A673 (cell line): ENCODE data around the gene ANXA11. TPM values are rescaled to one million over a fixed set of nuclear protein-coding genes. Genes with fewer than 3 reads are reported as not detected.

ENCODE experiments used
- BruUV-seq: library from RNA; stranded (reverse); fragments of 400-500 nt; replicated peaks from 2 replicates; lab custom pipeline; 2021; lab: Mats Ljungman, UMichigan
- CTCF ChIA-PET: fragments of 300-600 bp; sonication (Branson Sonifier 250); formaldehyde crosslinking; loops from one replicate; lab custom pipeline; 2022; ENCODE audit warnings: antibody characterized with exemption; lab: Charles Lee
- POLR2A ChIA-PET: fragments of 300-600 bp; sonication (Branson Sonifier 250); formaldehyde crosslinking; loops from one replicate; lab custom pipeline; 2022; ENCODE audit warnings: antibody characterized with exemption; ENCODE audit not compliant: low non-redundant PET; lab: Charles Lee
- DNase-seq: peaks from one replicate; pipeline ENCODE4 v3.0.0-alpha.2; 2015; ENCODE audit warnings: low spot score
- H3K27ac ChIP-seq: fragments of 200-600 bp; sonication (generic); 2 replicates; pipeline ENCODE4 v1.5.1; 2016; ENCODE audit warnings: mixed run types, low read depth, mild to moderate bottlenecking, mixed read lengths, antibody characterized with exemption, low read length; ENCODE audit not compliant: poor library complexity, severe bottlenecking
- H3K27me3 ChIP-seq: fragments of 200-600 bp; sonication (generic); replicated peaks from 2 replicates; pipeline ENCODE4 v1.6.1; 2017; ENCODE audit warnings: mixed run types, low read depth, mild to moderate bottlenecking, mixed read lengths, antibody characterized with exemption, low read length; ENCODE audit not compliant: insufficient read depth, poor library complexity
- H3K36me3 ChIP-seq: fragments of 200-600 bp; sonication (generic); 2 replicates; pipeline ENCODE4 v1.6.1; 2016; ENCODE audit warnings: mixed run types, mild to moderate bottlenecking, mixed read lengths, antibody characterized with exemption, low read length; ENCODE audit not compliant: insufficient read depth, poor library complexity, severe bottlenecking
- H3K4me1 ChIP-seq: fragments of 200-600 bp; sonication (generic); 2 replicates; pipeline ENCODE4 v1.6.1; 2017; ENCODE audit warnings: mixed run types, mild to moderate bottlenecking, mixed read lengths, antibody characterized with exemption, low read length; ENCODE audit not compliant: insufficient read depth, poor library complexity, severe bottlenecking
- H3K4me3 ChIP-seq: fragments of 200-600 bp; sonication (generic); 2 replicates; pipeline ENCODE4 v1.5.1; 2016; ENCODE audit warnings: low read depth, mixed run types, mild to moderate bottlenecking, mixed read lengths, low read length; ENCODE audit not compliant: poor library complexity, severe bottlenecking
- H3K9me3 ChIP-seq: fragments of 200-600 bp; sonication (generic); 2 replicates; pipeline ENCODE4 v1.6.1; 2016; ENCODE audit warnings: mixed run types, low read depth, mild to moderate bottlenecking, mixed read lengths, antibody characterized with exemption, low read length; ENCODE audit not compliant: poor library complexity, severe bottlenecking
- CTCF ChIP-seq: fragments of 300-800, 200-600 bp; sonication (generic); conservative IDR thresholded peaks from 2 replicates; pipeline ENCODE4 v1.5.1; 2017; ENCODE audit warnings: low read depth, mild to moderate bottlenecking, antibody characterized with exemption, low read length, moderate library complexity, mixed read lengths
- EZH2 ChIP-seq: fragments of 200-600 bp; sonication (generic); IDR thresholded peaks from 2 replicates; pipeline ENCODE4 v1.6.1; 2017; ENCODE audit warnings: borderline replicate concordance, low read depth, mild to moderate bottlenecking, mixed read lengths, antibody characterized with exemption, low read length; ENCODE audit not compliant: poor library complexity, severe bottlenecking
- intact Hi-C: fragments of 100-400 bp; cut with micrococcal nuclease; formaldehyde crosslinking; loops from one replicate; pipeline ENCODE4 v1.10.0; 2022; ENCODE audit not compliant: unreplicated experiment
- total RNA-seq: library from RNA; stranded (reverse); gene quantifications from 2 replicates; pipeline ENCODE4 v1.2.3, GENCODE V29; 2021

The ANXA11 gene
- total RNA-seq, 1 experiment from 2014 or later, result 119 TPM

GRCh38 chr10:80110986-80111385, 94.4 kb downstream of the ANXA11 start:
- DNase-seq, result no peak
- ChIA-PET CTCF (no interaction called here), POLR2A (no interaction called here)
- Histone ChIP-seq H3K4me3 (no peak overlapping the region), H3K27ac (no peak overlapping the region), H3K27me3 (no peaks in the 10 kb centered on the region), H3K9me3 (peaks cover 8% of the 10 kb centered on the region), H3K4me1 (no peaks in the 10 kb centered on the region), H3K36me3 (no peaks in the 10 kb centered on the region)
- intact Hi-C loops, result no loop called here
- no peak for TF ChIP-seq EZH2
- TF ChIP-seq CTCF, result no peak
- BruUV-seq, result no TSS peak

- ChIA-PET CTCF (no interaction called here), POLR2A (no interaction called here)
- no TSS peak for BruUV-seq
- H3K4me3 ChIP-seq, result no peak overlapping the region
- no peaks in the 10 kb centered on the region for H3K4me1 ChIP-seq
- no peak for DNase-seq
- intact Hi-C loops, result no loop called here
- TF ChIP-seq CTCF (no peak), EZH2 (no peak)
- H3K36me3 ChIP-seq, result no peaks in the 10 kb centered on the region
- H3K9me3 ChIP-seq, result peaks cover 8% of the 10 kb centered on the region
- H3K27me3 ChIP-seq, result no peaks in the 10 kb centered on the region
- H3K27ac ChIP-seq, result no peak overlapping the region
Observed at GRCh38 chr10:80108576-80109239, 96.6 kb downstream of the ANXA11 start.

GRCh38 chr10:80104066-80104926, 101.0 kb downstream of the ANXA11 start:
- no TSS peak for BruUV-seq
- ChIA-PET POLR2A (no interaction called here), CTCF (no interaction called here)
- H3K9me3 ChIP-seq, result peaks cover 8% of the 10 kb centered on the region
- DNase-seq, result no peak
- no peaks in the 10 kb centered on the region for H3K36me3 ChIP-seq
- intact Hi-C loops, result no loop called here
- H3K4me1 ChIP-seq, result no peaks in the 10 kb centered on the region
- H3K4me3 ChIP-seq, result no peak overlapping the region
- no peak overlapping the region for H3K27ac ChIP-seq
- TF ChIP-seq EZH2, result no peak
- TF ChIP-seq CTCF, result no peak
- no peaks in the 10 kb centered on the region for H3K27me3 ChIP-seq

Other genes starting within 250 kb of the ANXA11 start
- gene TMEM254, start 126.9 kb downstream of the ANXA11 start, total RNA-seq, result 12.2 and 14.8 TPM in 2 replicates
- not detected in 2 replicates for gene PLAC9, start 72.8 kb downstream of the ANXA11 start, total RNA-seq
- gene MAT1A, start 84.1 kb upstream of the ANXA11 start, total RNA-seq, result not detected in 2 replicates
- gene DYDC1, start 151.2 kb upstream of the ANXA11 start, total RNA-seq, result not detected in 2 replicates
- not detected in 2 replicates for gene DYDC2, start 151.2 kb upstream of the ANXA11 start, total RNA-seq
- 98.7 and 100 TPM in 2 replicates for gene PRXL2A, start 203.0 kb upstream of the ANXA11 start, total RNA-seq
- gene TSPAN14, start 248.8 kb upstream of the ANXA11 start, total RNA-seq, result 50.4 and 55.8 TPM in 2 replicates